Right lobe of liver (tissue), 4 donors: ENCODE results near the gene MAML2.

Experiments
- CTCF ChIP-seq, 4 donors: fragments of 200-600 bp in 3 of 4; fragments of 450-650 bp in 1 of 4; IDR thresholded peaks; one replicate each; pipeline versions ENCODE4 v1.5.1 to v1.8.0; 2016 to 2022; ENCODE audit warnings: antibody characterized with exemption in 4 of 4, mild to moderate bottlenecking in 2 of 4
- POLR2A ChIP-seq: fragments of 450-650 bp; IDR thresholded peaks from one replicate; pipeline ENCODE4 v1.6.1; 2017; ENCODE audit warnings: antibody characterized with exemption, mild to moderate bottlenecking
- donor health status: DM: no; HTN: no; CAD: no.
- donor health status: DM: no; HTN: no; CAD: no.
- donor health status: DM: no; HTN: yes; CAD: no.

- TF ChIP-seq POLR2A (no peak), CTCF (IDR thresholded peaks at IDR 0.05) (no peak)
These were observed 78.6 kb downstream of the MAML2 start for GRCh38 chr11:96264364-96264763.
